HG03095 (cell line): ENCODE results near the gene RNF133.
"Not testable (repeated sequence)": the region's sequence is repeated elsewhere in the genome, so short reads cannot be mapped to it uniquely, and the experiment has no call there.

ENCODE experiments used
- ATAC-seq: cut with Tn5 transposase; IDR thresholded peaks from one replicate; pipeline ENCODE4 v1.9.1; 2021; ENCODE audit warnings: moderate library complexity; ENCODE audit not compliant: unreplicated experiment

The RNF133 gene

GRCh38 chr7:122689346-122690109 lies 9.4 kb downstream of the RNF133 start:
- no peak for ATAC-seq

- no peak for ATAC-seq
Observed at GRCh38 chr7:122688400-122688998, 10.4 kb downstream of the RNF133 start.

- ATAC-seq: no peak
Observed at GRCh38 chr7:122686360-122686878, 12.5 kb downstream of the RNF133 start.

- no peak for ATAC-seq
Observed at GRCh38 chr7:122684504-122684903, 14.4 kb downstream of the RNF133 start.

DNA sequence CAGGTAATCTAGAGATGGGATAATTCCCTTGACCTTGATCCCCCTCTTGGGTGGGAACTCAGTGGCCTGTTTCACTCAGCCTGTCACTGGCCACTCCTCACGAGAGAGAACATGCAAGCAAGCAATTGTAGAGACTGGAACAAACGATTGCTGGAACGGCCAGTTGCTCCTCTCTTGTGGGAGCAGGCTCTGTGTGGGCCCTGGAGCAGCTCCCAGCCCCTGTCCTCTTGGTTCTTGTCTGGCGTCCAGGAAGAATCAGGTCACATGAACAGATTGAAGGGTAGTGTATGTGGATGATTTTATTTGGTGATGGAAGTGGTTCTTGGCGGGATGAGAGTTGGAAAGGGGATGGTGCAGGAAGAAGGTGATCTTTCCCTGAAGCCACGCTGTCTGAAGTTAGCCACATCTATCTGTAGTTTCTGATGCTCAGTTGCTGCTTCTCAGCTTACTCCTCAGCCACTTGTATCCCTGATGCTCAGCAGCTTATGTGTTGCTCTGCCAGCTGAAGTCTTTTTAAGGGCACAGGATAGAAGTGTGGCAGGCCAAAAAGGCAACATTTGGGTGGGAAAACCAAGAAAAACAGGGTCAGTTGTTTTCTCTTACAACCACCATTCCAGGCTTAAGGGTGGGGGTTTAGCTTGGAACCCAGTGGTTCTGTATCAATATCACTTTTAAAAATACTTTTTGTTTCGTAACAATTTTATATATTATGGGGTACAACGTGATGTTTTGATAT lies 15.9 kb downstream of the RNF133 start:
- ATAC-seq: no peak

- ATAC-seq: not testable (repeated sequence)
Observed at GRCh38 chr7:122681186-122681585, 17.7 kb downstream of the RNF133 start.

- no peak for ATAC-seq
Observed at GRCh38 chr7:122679813-122680212, 19.1 kb downstream of the RNF133 start.

DNA sequence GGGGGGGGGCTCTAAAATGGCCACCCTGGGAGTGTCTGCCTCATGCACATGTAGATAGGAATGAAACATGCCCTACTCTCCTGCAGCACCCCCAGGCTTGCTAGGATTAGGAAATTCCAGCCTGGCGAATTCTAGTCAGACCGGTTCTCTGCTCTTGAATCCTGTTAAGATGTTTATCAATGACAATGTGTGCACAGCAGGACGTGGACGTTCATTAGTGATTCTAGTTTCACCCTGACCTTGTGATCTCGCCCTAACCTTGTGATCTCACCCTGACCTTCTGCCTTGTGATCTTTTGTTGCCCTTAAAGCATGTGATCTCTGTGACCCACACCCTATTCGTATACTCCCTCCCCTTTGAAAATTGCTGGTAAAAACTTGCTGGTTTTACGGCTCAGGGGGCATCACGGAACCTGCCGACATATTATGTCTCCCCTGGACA lies 19.6 kb downstream of the RNF133 start:
- ATAC-seq: not testable (repeated sequence)

GRCh38 chr7:122677149-122677548 lies 21.8 kb downstream of the RNF133 start:
- ATAC-seq: no peak

DNA sequence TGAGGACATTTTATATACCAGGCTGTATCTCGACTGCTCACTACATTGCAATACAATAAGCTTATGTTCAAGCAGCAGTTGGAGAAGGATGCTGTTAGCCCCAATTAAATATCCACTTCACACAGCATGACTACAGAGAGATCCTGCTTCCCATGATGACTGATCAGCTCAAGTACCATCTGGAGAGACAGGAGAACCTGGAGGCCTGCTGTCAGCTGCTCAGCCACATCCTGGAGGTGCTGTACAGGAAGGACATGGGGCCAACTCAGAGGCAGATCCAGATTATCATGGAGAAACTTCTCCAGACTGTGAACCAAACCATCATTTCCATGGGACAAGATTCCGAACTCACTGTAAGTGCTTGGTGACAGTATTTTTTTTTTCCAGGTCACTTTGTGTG lies 22.5 kb downstream of the RNF133 start:
- no peak for ATAC-seq

DNA sequence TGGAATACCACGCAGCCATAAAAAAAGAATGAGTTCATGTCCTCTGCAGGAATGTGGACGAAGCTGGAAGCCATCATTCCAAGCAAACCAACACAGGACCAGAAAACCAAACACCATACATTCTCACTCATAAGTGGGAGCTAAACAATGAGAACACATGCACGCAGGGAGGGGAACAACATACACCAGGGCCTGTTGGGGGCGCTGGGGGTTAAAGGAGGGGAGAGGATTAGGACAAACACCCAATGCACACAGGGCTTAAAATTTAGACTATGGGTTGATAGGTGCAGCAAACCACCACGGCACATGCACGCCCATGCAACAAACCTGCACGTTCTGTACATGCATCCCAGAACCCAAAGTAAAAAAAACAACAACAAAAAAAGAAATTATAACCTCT lies 23.3 kb downstream of the RNF133 start:
- ATAC-seq: no peak

GRCh38 chr7:122675011-122675410 lies 23.9 kb downstream of the RNF133 start:
- no peak for ATAC-seq

DNA sequence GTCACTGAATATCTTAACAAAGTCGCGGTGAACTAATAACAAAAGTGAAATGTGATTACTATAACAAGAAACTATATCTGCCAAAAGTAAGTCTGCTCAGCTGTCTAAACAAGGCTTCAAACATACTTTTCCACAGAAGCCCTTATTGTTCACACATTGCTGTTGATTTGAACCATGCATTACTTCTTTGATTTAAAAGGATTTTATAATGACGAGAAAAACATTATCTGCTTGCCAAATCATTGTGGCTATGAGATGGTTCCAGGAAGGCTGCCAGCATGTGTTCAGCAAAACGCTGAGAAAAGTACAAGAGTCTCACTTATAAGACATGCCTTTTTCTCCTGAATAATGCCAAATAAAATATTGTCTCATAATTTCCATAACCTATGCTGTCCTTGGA lies 24.4 kb downstream of the RNF133 start:
- ATAC-seq: no peak

GRCh38 chr7:122673951-122674350 lies 25.0 kb downstream of the RNF133 start:
- ATAC-seq: no peak

DNA sequence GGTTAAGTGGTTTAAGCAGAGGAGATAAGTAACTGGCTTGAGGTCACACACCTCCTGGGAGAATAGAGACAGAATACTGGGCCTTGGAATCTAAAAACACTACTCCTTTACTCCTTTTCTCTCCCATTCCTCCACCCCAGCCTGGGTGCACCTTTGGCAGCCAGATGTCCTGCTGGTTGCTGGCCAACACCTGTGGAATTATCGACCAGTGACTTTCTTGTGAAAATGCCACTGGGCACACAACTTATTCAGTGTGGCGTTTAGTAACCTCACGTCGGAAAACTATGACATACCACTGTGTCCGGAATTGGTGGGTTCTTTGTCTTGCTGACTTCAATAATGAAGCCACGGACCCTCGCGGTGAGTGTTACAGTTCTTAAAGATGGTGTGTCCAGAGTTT lies 26.4 kb downstream of the RNF133 start:
- no peak for ATAC-seq

DNA sequence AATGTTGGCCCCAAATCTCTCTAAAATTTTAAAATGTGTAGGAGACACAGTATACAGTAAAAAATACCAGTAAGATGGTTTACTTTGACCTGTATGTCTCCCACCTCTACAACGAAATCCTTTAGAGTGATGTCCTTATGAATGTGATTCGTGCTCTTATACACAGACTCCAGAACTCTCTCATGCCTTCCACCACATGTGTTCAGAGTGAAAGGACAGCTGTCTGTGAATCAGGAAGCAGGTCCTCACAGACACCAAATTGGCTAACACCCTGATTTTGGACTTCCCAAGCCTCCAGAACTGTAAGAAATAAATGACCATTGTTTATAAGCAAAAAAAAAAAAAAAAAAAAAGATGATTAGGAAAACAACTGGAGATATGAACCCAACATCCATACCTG lies 35.2 kb downstream of the RNF133 start:
- ATAC-seq: no peak

DNA sequence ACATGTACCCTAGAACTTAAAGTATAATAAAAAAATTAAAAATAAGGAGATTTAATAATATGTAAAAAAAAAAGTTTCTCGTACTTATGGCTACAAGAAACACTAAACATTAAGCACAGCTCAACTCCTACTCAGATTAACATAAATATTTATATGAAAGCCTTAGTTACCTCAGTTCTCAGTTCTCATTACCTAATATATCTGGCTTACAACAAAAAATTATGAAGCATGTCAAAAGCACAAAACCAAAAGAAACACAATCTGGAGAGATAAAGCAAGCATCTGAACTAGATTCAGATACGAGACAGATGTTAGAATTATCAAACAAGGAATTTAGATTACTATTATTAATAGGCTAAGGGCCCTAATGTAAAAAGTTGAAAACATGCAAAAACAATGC lies 40.1 kb downstream of the RNF133 start:
- ATAC-seq: no peak

DNA sequence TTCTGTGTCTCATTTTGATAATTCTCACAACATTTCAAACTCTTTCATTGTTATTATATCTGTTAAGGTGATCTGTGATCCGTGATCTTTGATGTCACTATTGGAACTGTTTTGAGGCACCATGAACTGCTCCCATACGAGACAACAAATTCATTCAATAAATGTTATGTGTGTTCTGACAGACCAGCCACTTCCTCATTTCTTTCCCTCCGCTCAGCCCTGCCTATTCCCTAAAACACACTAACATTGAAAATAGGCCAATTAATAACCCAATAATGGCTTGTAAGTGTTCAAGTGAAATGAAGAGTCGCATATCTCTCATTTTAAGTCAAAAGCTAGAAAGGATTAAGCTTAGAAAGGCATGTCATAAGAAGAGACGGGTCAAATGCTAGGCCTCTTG lies 45.2 kb downstream of the RNF133 start:
- no peak for ATAC-seq

GRCh38 chr7:122652876-122653275 lies 46.0 kb downstream of the RNF133 start:
- no peak for ATAC-seq

GRCh38 chr7:122651451-122651850 lies 47.5 kb downstream of the RNF133 start:
- no peak for ATAC-seq
